CD4-positive, alpha-beta T cell treated with Interleukin-6 for 4 hours (primary cell): ENCODE measurements around the gene CAMTA1.
A peak's percentile ranks its signal among the peaks of the same experiment; 100 is the strongest.

ENCODE experiments used
- DNase-seq: peaks from one replicate; pipeline ENCODE4 v3.0.0-alpha.2; 2020; ENCODE audit warnings: mixed read lengths

Gene CAMTA1

DNA sequence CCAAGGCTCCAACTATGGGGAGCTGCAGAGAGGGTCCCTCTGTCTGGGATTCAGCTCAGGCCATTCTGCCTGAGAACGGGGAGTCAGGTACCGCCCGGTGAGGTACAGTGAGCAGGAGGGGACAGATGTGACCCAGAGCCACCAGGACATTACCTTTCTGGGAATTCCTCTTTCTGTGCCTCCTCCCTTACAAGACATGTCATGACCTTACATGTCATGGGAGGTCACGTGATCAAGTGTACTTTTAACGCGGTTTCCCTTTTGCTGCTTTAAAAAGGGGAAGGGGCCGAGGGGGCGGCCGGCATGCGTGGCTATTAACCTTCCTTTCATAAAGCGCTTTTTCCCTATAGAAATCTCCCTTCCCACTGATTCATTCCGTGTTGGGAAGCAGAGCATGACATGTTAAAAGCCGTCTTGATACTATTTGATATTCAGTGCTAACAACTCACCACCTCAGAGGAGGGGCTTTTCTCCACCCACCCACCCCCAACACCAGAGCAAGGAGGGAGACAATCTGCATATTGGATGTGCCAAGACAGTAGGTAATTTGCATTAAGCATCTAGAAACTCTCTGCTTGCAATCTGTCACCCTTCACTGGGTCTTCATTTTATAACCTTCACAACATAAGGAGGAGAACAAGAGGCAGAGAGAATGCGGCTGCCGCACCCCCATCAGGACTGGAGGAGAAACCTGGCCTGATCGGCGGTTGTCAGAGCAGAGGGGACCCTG lies 872.2 kb downstream of the CAMTA1 start:
- no peak for DNase-seq

DNA sequence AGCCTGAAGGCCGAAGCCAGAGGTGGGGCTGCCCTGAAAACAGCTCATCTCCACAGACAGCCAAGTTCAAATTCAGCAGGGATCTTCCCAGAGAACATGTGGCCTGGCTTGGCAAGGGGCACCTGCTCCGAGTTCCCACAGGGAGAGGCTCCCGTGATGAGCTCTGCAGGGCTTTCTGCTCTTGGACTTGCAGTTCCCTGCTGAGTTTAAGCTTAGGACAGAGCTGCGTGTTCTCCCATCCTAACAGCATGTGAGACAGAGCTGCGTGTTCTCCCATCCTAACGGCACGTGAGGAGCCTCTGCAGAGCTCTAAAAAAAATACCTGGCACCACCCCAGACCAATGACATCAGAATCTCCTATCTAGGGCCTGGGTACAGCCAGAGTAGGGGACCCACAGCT lies 872.8 kb downstream of the CAMTA1 start:
- DNase-seq, result no peak

- no peak for DNase-seq
Measured at GRCh38 chr1:7659514-7659913, 874.3 kb downstream of the CAMTA1 start.

DNA sequence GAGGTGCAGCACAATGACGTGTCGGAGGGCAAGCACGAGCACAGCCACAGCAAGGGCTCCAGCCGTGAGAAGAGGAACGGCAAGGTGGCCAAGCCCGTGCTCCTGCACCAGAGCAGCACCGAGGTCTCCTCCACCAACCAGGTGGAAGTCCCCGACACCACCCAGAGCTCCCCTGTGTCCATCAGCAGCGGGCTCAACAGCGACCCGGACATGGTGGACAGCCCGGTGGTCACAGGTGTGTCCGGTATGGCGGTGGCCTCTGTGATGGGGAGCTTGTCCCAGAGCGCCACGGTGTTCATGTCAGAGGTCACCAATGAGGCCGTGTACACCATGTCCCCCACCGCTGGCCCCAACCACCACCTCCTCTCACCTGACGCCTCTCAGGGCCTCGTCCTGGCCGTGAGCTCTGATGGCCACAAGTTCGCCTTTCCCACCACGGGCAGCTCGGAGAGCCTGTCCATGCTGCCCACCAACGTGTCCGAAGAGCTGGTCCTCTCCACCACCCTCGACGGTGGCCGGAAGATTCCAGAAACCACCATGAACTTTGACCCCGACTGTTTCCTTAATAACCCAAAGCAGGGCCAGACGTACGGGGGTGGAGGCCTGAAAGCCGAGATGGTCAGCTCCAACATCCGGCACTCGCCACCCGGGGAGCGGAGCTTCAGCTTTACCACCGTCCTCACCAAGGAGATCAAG lies 878.3 kb downstream of the CAMTA1 start:
- DNase-seq, result no peak

- no peak for DNase-seq
Measured at GRCh38 chr1:7664147-7664892, 879.1 kb downstream of the CAMTA1 start.

DNA sequence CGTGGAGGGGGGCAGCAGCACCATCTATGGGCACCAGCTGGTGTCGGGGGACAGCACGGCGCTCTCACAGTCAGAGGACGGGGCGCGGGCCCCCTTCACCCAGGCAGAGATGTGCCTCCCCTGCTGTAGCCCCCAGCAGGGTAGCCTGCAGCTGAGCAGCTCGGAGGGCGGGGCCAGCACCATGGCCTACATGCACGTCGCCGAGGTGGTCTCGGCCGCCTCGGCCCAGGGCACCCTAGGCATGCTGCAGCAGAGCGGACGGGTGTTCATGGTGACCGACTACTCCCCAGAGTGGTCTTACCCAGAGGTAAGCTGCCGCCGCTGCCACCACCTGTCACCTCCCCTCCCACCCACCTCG lies 879.6 kb downstream of the CAMTA1 start:
- no peak for DNase-seq

- no peak for DNase-seq
Measured at GRCh38 chr1:7666249-7666648, 881.0 kb downstream of the CAMTA1 start.

- no peak for DNase-seq
Measured at GRCh38 chr1:7667159-7667558, 881.9 kb downstream of the CAMTA1 start.

DNA sequence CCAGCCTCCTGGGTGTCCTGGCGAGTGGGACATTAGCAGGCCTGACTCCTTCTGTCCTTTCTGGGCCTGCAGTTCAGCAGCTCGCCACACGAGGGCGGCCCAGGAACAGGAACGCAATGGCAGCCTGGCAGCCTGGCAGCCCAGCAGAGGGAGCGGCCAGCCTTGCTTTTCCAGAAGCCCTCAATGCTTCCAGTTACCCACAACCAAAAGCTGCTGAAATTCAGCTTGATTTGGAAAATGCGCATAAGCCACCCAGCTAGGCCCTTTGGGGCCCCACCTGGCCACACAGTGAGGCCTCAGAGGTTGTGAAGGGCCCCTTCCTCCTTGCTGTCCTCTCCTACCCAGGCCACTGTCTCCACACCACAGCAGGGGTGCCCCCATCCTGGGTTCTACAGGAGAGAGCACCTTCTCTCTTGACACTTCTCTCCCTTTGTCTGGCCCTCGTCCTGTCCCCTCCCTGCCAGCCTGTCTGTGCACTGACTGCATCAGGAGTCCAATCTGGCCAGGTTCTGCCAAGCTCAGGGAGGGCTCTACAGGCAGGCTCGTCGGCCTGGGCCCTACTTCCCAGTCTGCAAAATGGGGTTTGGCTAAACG lies 882.5 kb downstream of the CAMTA1 start:
- DNase-seq, result peak; percentile 83

DNA sequence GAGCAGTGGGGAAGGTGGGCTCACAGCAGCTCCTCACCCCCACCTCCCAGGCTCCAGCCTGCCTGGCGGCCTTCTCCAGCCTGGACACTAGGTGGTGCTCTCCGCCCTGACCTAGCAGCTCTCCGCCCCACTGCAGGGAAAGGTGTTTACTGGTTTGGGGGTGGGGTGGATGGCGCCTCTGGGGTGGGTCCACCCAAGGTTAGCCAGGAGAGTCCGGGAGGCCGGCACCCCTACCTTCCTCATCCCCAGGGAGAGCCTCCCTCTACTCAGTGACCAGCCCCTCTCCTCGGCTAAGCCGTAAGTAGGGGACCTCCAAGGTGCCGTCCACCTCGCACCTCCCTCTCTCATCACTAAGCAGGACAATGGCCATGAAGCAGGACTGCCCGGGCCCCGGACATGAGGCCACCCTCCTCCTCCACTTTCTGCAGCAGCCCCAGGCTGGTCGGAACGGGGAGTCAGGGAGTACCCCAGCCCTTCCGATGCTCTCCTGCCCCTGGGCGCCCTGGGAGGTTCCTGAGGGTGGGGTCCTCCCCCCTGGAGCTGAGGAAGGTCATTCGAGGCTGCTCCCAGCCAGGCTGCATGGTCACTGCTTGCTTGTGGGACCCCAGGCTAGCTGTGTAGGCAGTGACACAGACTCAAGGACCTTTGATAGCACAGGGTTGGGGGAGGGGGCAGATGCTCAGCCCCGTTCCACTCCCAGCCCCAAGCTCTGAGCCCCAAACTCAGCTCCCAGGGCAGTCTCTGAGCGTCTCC lies 884.5 kb downstream of the CAMTA1 start:
- DNase-seq, result peak; percentile 65

GRCh38 chr1:7670334-7671145 lies 885.3 kb downstream of the CAMTA1 start:
- DNase-seq, result no peak

DNA sequence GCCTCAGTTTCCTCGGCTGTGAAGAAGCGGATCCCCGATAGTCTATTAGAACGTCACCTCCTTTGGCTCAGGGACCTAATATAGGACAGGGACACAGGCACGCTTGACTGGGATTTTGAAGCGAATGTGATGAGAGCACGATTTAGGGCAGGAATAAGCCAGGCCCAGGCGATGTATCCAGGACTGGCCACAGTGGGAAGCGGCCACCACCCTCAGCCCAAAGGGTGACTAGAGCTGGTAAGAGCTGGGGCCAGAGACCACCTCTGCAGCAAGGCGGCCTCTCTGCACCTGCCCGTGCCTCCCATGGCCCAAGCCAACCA lies 885.9 kb downstream of the CAMTA1 start:
- DNase-seq, result no peak

DNA sequence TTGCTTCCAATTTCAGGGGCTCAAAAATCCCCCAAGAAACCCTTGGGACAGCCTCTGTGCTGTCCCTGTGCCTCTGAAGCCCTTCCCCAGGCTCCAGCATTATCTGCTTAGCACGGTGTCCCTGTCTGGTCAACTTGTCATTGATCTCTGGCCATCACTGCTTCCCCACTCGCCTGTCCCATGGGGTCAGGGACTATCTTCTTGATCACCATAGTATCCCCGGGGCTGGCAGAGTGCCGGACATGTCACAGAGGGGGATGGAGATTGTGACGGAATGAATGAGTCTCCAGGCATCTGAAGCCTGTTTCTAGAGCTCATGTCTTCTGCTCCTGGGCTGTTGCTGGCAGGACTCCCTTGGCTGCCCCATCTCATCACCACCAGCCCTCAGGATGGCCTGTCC lies 886.4 kb downstream of the CAMTA1 start:
- DNase-seq, result no peak

DNA sequence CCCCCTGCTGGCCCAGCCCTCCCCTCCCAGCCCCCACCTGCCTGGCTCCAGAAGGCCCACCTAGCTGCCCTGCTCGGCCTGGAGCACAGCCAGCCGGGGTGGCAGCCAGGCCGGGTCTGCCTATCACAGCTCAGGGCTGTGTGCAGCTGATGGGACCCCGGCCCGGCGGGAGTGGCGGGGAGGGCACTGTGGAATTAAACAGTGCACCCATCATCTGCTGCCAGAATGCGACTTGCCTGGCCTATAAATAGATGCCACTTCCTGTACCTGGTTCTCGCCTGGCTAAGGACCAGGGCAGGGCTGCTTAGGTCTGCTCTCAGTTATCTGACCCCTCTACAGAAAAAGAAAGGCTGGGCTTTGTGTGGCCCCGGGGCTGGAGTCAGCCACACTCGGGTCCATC lies 887.6 kb downstream of the CAMTA1 start:
- no peak for DNase-seq

DNA sequence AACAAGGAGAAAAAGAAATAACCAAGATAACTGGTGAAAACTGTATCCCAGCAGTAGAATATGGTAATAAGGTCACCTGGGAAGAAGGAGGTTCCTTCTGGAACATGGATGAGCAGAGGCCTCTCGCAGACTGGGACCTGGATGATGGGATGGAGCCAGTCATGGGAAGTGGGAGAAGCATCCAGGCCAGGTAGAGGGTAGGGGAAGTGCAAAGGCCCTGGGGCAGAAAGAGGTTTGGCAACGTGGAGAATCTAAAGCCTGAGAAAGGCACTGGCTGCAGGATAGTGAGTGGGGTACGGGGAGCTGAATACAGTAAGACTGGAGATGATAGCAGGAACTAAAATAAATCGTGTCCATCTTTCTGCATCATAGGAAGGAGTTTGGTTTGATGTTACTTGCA lies 889.7 kb downstream of the CAMTA1 start:
- DNase-seq, result no peak

- no peak for DNase-seq
Measured at GRCh38 chr1:7675431-7676273, 890.4 kb downstream of the CAMTA1 start.

- no peak for DNase-seq
Measured at GRCh38 chr1:7676274-7676945, 891.2 kb downstream of the CAMTA1 start.

DNA sequence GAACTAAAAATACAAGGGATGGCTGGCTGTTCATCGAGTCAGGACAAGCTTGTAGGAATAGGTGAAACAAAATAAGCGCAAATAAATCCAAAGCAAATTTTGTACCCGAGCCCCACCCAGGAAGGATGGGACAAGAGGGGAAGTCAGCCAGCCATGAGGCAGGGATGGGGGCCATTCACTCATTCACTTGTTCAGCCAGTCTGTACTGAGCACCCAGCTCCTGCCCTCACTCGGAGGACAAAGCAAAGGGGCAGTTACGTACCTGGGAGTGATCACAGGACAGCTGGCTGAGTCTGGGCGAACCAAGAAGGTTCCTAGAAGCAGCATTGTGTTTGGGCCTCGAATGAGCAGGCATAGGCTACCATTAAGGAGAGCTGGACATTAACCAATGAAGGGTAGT lies 891.9 kb downstream of the CAMTA1 start:
- DNase-seq, result no peak

GRCh38 chr1:7677815-7678214 lies 892.6 kb downstream of the CAMTA1 start:
- no peak for DNase-seq

DNA sequence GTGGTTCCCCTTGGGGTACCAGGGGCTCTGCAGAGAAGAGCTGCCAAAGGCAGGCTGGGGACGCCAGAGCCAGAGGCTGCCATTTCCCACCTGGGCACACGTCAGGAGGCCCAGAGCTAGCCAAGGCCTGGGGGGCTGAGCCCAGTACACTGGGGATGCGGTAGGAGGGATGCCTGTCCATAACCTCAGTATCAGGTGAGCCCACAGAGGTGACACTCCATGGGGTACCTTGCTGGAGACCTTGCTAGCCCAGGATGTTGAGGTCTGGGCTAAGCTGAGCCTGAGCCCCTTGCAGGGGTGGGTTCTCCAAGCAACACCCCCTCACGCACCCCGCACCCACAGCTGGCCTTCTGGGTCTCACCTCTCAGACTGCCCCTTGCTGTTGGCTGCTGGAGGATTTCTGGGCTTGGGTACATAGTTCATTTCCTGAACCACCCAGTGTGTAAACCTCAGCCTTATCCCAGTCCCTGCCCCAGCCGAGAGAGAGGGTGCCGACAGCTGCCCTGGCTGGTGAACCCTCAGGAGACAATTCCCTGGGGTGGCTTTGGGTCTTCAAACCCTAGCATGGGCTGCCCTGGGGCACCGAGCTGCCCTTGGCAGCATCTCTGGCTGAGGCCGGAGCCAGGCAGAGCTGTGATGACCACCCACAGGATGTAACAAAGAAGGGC lies 893.4 kb downstream of the CAMTA1 start:
- DNase-seq, result no peak
